Peyer's patch (tissue), 4 donors: ENCODE measurements around the gene MRTFB. TPM values are rescaled to one million over a fixed set of nuclear protein-coding genes. Genes with fewer than 3 reads are reported as not detected.

Experiments used
- DNase-seq, 3 donors: peaks; one replicate each; pipeline ENCODE4 v3.0.0-alpha.2; 2017 to 2019
- H3K27ac ChIP-seq, 4 donors: fragments of 200-600 bp; sonication (generic); one replicate each; pipeline ENCODE4 v1.5.1; 2016 to 2019
- H3K27me3 ChIP-seq, 2 donors: fragments of 200-600 bp; sonication (generic); one replicate each; pipeline ENCODE4 v1.5.1; 2019
- H3K36me3 ChIP-seq, 3 donors: fragments of 200-600 bp; sonication (generic); one replicate each; pipeline ENCODE4 v1.5.1; 2016 to 2019
- H3K4me1 ChIP-seq, 4 donors: fragments of 200-600 bp; sonication (generic); one replicate each; pipeline ENCODE4 v1.5.1; 2016 to 2019
- H3K4me3 ChIP-seq, 4 donors: fragments of 200-600 bp; sonication (generic); 1 replicate in 3 of 4; 2 replicates in 1 of 4; pipeline ENCODE4 v1.5.1; 2016 to 2019; ENCODE audit warnings: mild to moderate bottlenecking in 1 of 4
- H3K9me3 ChIP-seq, 4 donors: fragments of 200-600 bp; sonication (generic); one replicate each; pipeline ENCODE4 v1.5.1; 2016 to 2019; ENCODE audit warnings: mild to moderate bottlenecking in 1 of 4
- POLR2A ChIP-seq, 2 donors: fragments of 450-650 bp; IDR thresholded peaks; one replicate each; pipeline ENCODE4 v1.5.1; 2017; ENCODE audit warnings: antibody characterized with exemption in 2 of 2, mild to moderate bottlenecking in 2 of 2, moderate library complexity in 2 of 2
- total RNA-seq, 4 donors: library from RNA; depleted of rRNA; stranded (reverse); fragments of >200 nt; gene quantifications; one replicate each; pipeline ENCODE4 v1.1.0, GENCODE V29; 2016
- TF ChIP-seq, protein P1 (sequence below), 6 experiments: fragments of 450-650 bp in 4 of 6; fragments of 200-600 bp in 2 of 6; sonication (generic) in 1 of 6; IDR thresholded peaks; one replicate each; pipeline ENCODE4 v1.5.1; 2017 to 2019; ENCODE audit warnings: antibody characterized with exemption in 6 of 6, mild to moderate bottlenecking in 3 of 6, moderate library complexity in 1 of 6

MRTFB gene
- total RNA-seq, 4 donors from 2014 or later: 42.2 to 136 (median 68.7) TPM

DNA sequence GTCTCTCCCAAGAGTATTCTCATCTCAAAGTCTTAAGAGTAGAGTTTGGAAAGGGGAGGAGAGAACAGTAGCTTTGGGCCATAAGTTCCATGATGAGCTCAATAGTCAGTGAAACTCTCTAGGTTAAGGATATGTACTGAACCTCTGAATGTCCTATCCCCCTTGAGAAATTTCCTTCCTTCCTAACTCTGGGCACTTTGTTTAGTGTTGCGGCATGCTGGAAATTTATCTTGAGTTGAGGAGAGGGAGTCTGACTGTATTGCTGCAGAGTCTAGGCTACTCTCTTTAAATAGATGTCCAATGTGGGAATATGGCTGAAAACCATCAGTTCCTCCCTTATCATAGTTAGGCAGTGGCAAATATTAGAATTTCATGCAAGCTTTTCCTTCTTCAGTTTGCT, 16.1 kb downstream of the MRTFB start:
- Histone ChIP-seq H3K9me3 (no peaks in the 10 kb centered on the region), H3K4me1 (peaks cover 0 to 45% (median 0%) of the 10 kb centered on the region in 4 donors), H3K27me3 (no peaks in the 10 kb centered on the region), H3K36me3 (no peaks in the 10 kb centered on the region), H3K4me3 (no peak overlapping the region), H3K27ac (peak overlapping the region in 1 of 4 donors; percentile 64)
- DNase-seq: no peak
- TF ChIP-seq POLR2A (IDR thresholded peaks at IDR 0.05): no peak
- TF ChIP-seq, protein P1, sequence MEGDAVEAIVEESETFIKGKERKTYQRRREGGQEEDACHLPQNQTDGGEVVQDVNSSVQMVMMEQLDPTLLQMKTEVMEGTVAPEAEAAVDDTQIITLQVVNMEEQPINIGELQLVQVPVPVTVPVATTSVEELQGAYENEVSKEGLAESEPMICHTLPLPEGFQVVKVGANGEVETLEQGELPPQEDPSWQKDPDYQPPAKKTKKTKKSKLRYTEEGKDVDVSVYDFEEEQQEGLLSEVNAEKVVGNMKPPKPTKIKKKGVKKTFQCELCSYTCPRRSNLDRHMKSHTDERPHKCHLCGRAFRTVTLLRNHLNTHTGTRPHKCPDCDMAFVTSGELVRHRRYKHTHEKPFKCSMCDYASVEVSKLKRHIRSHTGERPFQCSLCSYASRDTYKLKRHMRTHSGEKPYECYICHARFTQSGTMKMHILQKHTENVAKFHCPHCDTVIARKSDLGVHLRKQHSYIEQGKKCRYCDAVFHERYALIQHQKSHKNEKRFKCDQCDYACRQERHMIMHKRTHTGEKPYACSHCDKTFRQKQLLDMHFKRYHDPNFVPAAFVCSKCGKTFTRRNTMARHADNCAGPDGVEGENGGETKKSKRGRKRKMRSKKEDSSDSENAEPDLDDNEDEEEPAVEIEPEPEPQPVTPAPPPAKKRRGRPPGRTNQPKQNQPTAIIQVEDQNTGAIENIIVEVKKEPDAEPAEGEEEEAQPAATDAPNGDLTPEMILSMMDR (IDR thresholded peaks at IDR 0.05): no peak

DNA sequence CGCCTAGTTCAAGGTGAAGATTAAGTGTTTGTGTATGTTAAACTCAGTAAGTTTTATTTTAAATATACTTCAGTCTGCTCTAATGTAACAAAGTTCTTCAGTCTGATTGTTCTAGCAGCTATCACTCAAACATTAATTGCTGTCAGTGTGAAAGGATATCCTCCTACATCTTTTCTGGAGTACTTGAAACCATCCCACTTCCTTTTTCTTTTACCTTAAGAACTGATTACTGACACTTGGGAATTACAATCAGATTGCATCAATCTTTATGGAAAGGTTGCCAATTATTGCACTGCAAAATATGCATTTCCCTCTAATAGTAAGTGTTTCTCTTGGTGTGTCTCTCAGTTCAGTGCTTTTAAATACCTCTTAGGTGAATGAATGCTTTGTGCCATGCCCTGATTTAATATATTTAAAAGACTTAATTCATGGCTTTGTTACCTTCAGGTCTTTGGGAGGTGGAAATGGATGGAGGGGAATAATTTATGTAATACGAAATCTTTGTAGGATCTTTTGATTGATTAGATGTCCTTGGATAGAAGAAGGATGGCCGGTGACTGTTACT, 16.6 kb downstream of the MRTFB start:
- Histone ChIP-seq H3K4me1 (peaks cover 0 to 45% (median 0%) of the 10 kb centered on the region in 4 donors), H3K27me3 (no peaks in the 10 kb centered on the region), H3K9me3 (no peaks in the 10 kb centered on the region), H3K27ac (peak overlapping the region in 1 of 4 donors; percentile 64), H3K36me3 (no peaks in the 10 kb centered on the region), H3K4me3 (no peak overlapping the region)
- DNase-seq: no peak
- TF ChIP-seq, protein P1 (IDR thresholded peaks at IDR 0.05): no peak
- TF ChIP-seq POLR2A (IDR thresholded peaks at IDR 0.05): no peak

DNA sequence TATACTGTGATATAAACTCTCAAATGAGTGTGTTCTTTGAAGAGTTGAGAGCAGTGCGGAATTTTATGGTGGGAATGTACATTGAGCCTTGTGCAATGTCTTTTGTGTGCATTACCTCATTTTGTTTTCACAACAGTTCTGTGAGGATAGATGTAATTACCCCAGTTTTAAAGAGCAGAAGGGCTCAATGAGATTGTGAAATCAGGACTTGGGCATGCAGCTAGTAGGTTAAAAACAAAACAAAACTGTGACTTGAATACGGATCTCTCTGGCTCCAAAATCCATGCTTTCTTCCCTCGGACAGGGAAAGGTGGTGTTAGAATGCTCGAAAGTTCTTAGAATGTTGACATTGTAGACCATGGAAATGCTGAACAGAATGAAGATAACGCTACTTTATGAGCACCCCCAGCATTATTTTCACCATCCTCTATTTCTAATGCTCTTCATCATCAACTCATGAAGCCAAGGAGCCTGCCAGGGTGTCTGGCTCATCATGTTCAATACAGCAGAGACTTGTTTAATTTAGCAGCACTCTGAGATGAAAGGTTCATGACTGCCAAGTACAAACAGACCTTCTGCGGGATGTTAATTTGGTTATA, 17.1 kb downstream of the MRTFB start:
- H3K9me3 ChIP-seq: no peaks in the 10 kb centered on the region
- H3K4me1 ChIP-seq: peaks cover 0 to 45% (median 0%) of the 10 kb centered on the region in 4 donors
- TF ChIP-seq POLR2A (IDR thresholded peaks at IDR 0.05): no peak
- TF ChIP-seq, protein P1 (IDR thresholded peaks at IDR 0.05): no peak
- no peaks in the 10 kb centered on the region for H3K27me3 ChIP-seq
- H3K4me3 ChIP-seq: peak overlapping the region in 1 of 4 donors; percentile 2
- H3K36me3 ChIP-seq: no peaks in the 10 kb centered on the region
- peak overlapping the region in 2 of 4 donors; percentile 3 to 64 for H3K27ac ChIP-seq
- DNase-seq: no peak

DNA sequence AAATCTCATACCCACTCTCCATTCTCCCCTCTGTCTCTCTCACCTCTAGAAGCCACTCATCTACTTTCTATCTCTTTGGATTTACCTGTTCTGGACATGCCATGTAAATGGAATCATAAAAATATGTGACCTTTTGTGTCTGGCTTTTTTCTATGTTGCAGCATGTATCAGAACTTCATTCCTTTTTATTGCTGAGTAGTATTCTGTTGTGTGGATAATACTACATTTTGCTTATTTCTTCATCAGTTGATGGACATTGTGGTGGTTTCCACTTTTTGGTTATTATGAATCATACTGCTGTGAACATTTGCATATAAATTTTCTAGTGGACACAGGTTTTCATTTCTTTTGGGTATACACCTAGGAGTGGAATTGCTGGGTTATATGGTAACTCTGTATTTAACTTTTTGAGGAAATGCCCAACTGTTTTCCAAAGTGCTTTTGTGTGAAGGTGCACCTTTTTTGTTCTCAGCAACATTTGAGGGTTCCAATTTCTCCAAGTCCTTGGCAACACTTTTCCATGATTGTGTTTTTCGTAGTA, 18.2 kb downstream of the MRTFB start:
- Histone ChIP-seq H3K27me3 (no peaks in the 10 kb centered on the region), H3K4me3 (no peak overlapping the region), H3K36me3 (no peaks in the 10 kb centered on the region), H3K9me3 (no peaks in the 10 kb centered on the region), H3K27ac (peak overlapping the region in 2 of 4 donors; percentile 19 to 64), H3K4me1 (peaks cover 0 to 45% (median 0%) of the 10 kb centered on the region in 4 donors)
- TF ChIP-seq, protein P1 (IDR thresholded peaks at IDR 0.05): no peak
- TF ChIP-seq POLR2A (IDR thresholded peaks at IDR 0.05): no peak
- DNase-seq: no peak

DNA sequence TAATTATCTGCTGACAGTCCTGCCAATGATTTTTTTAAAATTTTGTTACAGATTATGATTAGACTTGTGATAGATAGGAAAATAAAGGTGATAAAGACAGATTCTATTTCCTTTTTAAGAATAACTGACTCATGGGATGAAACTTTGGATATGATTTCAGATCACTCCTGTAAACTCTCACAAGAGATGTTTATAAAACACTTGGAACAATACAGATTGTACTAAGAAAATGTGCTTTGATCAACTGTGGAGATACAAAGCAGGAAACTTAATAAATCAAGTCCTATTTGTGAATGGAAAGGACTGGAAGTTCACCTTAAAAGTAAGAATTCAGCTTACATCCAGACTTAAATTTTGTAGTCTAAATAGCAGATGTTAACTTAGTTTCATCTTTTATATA, 21.4 kb downstream of the MRTFB start:
- no peaks in the 10 kb centered on the region for H3K9me3 ChIP-seq
- H3K4me3 ChIP-seq: no peak overlapping the region
- TF ChIP-seq, protein P1 (IDR thresholded peaks at IDR 0.05): no peak
- TF ChIP-seq POLR2A (IDR thresholded peaks at IDR 0.05): no peak
- H3K4me1 ChIP-seq: peaks cover 0 to 66% (median 0%) of the 10 kb centered on the region in 4 donors
- H3K27ac ChIP-seq: no peak overlapping the region
- no peaks in the 10 kb centered on the region for H3K27me3 ChIP-seq
- DNase-seq: no peak
- H3K36me3 ChIP-seq: no peaks in the 10 kb centered on the region
